ENCODE measurements around the gene ISLR2.

DNA sequence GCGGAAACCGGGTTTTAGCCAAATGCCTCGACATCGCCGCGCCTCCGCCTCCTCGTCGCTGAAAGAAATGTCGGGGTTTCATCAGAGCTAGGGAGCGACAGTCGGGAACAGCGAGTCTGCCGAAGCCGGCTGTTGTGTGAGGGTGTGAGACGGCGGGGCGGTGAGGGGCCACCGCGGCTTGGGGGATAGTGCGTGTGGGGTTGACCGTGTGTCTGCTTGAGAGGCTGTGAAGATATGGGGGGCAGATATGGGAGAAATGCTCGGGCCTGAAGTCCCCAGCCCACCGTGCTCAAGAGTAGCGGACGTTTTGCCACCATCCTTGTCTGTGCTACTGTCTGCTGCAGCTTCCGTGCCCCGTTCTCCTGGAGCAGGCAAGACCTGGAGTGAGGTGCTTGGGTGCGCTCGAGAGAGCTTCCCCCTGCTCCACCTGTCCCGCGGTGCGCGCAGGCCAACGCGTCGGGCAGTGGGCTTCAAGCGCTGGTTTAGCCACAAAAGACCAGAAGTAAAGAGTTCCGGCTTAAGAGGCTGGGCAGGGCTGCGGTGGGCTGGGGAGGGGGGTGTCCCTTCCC lies 716 bp upstream of the ISLR2 start:
- no peak for TF ChIP-seq POLR2A (IDR thresholded peaks at IDR 0.05)
- TF ChIP-seq, protein P1, sequence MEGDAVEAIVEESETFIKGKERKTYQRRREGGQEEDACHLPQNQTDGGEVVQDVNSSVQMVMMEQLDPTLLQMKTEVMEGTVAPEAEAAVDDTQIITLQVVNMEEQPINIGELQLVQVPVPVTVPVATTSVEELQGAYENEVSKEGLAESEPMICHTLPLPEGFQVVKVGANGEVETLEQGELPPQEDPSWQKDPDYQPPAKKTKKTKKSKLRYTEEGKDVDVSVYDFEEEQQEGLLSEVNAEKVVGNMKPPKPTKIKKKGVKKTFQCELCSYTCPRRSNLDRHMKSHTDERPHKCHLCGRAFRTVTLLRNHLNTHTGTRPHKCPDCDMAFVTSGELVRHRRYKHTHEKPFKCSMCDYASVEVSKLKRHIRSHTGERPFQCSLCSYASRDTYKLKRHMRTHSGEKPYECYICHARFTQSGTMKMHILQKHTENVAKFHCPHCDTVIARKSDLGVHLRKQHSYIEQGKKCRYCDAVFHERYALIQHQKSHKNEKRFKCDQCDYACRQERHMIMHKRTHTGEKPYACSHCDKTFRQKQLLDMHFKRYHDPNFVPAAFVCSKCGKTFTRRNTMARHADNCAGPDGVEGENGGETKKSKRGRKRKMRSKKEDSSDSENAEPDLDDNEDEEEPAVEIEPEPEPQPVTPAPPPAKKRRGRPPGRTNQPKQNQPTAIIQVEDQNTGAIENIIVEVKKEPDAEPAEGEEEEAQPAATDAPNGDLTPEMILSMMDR (IDR thresholded peaks at IDR 0.05): no peak
- TF ChIP-seq POLR2AphosphoS5 (IDR thresholded peaks at IDR 0.05): no peak
- TF ChIP-seq EP300 (IDR thresholded peaks at IDR 0.05): no peak

All from stomach (tissue), 4 donors.